CD4-positive, alpha-beta T cell treated with Interleukin-4 for 4 hours (primary cell): ENCODE measurements around the gene PAK5.

Source experiments
- DNase-seq: peaks from one replicate; pipeline ENCODE4 v3.0.0-alpha.2; 2020

PAK5 gene

DNA sequence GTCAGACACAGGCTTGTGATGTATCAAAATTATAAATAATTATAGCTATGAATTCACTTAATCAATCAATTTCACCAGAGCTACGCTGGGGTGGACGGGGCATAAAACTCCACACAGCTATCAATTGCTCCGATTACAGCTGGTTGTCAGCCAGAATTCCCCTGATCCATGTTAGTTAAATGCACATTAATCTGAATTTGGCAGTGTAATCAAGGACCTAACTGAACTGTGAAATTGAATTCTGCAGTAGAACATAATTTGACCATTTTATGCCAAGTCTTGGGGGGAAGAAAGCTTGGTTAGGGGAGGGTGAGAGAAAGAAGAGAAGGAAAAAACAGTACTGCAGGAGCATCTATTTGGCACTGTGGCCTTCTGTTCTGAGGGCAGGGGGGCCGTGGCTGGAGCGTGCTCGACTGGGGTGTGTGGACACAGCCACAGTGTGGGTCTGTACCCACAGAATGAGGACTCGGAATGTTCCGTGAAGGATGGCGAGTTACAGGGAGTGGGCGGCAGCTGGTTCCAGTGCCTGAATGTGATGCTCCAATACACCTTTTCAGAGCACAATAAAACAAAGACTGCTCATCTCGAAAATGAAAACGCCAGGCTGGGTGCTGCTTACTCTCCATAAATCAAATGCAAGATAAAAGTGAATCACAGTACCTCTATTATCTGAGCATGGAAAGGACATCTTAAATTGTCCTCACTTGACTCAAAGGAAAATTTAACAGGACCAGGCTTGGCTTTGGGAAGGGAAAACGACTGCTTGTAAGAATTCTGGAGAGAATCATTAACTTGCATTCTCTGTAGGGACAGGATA, 265.3 kb downstream of the PAK5 start:
- DNase-seq, result no peak

DNA sequence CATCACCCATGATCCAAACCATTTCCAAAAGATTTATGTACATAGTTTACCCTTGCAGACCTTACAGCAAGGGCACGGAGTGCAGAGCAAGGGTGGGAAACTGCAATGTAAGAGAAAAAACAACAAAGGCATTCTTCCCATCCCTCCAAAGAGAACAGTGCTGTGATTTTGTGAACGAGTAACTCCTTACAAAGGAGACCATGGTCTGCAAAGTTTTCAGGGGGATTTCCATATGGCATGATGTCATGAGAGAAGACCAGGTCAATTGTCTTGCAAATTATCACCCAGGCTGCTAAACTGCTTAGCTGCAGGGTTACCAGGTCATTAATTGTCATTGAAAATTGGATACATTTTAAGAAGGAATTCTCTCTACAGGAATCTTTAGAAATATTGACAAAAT, 266.2 kb downstream of the PAK5 start:
- no peak for DNase-seq

DNA sequence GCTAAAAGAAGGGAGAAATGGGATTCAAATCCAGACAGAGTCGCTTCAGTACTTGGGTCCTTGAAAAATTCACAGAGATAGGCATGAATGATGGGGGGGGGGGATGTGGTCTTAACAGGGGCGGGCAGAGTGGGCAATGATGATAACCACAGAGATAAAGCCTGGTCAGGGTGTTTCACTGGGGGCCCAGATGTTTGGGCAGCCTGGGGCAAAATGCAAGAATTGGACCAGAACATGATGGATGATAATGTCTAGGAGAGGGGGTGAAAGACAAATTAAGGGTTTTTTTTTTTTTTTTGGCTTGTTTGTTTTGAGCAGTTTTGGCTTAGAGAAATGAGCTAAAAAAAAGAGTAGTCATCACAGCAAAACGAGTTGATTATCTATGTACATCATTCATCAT, 267.1 kb downstream of the PAK5 start:
- DNase-seq, result no peak

DNA sequence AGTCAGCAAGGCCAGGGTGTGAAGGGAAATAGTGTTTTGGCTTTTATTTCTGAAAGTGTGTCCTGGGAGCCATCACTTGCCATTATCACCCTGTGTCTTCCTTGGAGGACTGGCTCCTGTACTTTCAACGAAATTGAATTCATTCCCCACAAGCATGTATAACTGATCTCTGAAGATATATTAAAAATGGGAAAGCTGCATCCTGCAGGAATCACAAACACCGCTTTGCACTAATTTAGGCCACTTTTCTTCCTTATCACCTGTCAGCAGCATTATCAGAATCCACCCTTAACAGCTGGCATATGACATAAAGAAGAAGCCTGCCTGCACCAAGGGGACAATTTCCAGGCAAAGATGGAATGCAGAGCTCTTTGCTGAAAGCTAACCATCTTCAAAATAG, 268.3 kb downstream of the PAK5 start:
- DNase-seq, result no peak

DNA sequence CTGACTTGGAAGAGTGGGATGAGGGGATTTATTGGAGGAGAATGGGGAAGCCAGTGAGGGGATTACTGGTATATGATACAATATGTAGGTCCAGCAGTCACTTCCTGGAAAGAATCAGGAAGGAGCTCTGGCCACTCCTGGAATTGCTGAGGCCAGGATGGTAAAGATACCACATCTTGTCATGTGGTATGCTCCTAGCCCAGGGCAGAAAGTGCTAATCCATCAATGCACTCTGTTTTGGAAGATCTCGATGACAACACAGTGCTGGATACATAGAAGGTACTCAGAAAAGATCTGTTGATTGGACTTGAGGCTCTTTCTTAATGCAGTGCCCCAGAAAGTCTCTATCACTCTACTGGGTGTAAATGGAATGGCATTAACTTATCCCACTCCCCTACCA, 271.9 kb downstream of the PAK5 start:
- no peak for DNase-seq

DNA sequence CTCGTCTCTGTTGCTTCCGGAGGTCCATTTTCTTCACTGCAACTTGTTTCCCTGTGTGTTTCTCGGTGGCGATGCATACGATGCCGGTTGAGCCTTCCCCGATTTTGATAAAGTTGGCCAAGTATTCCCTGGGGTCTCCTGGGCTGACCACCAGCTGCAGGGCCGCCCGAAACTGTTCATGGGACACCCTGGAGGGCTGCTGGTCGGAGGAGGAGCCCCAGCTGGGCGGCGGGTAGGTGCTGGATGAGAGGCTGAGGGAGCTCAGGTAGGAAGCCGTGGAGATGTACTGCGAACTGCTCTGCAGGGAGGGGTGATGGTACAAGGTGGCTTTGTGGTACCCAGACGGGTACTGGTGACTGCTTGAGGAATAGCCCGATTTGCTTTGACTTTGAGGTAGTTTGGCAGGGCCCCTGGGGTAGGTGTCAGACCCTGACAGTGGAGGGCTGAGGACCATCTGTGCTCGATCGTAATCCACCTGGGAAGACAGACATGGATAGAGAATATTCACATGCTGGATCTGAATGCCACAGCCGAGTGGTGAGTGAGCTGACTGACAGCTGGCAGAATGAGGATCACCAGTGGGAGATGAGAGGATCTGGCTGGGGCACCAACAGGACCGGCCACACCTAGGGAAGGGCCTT, 272.8 kb downstream of the PAK5 start:
- DNase-seq, result no peak

DNA sequence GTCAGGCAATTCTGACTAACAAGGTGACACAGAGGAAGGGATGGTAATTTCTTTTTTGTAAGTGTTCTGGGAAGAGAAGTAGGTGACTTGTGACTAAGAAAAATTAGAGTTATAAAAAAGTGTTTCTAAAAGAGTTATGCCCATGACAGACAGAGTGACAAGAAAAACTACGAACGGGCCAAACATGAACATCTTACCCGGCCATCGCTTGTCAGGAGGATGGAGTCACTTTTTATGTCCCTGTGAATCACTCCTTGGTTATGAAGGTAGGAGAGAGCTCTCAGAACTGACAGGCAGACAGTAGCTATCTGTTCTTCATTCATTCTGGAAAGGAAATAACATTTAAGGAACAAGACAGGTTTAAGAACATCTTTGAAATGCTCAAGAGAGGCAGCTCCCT, 281.5 kb downstream of the PAK5 start:
- DNase-seq, result no peak

DNA sequence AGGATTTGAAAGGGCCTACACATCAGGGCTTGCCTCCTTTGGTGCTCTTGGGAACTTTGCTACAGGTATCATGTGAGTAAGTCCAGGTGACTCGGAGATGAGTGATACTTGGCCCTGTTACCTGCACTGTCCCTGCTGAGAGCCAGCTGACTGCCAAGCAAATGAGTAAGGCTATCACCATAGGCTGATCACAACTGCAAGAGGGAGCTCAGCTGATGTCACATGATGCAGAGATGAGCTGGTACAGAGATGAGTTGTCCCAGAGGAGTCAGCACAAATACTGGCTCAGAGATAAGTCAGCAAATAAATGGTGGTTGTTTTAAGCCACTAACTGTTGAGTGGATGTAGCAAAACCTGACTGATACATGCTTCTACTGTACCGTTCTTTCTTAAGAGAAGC, 283.1 kb downstream of the PAK5 start:
- DNase-seq, result no peak

DNA sequence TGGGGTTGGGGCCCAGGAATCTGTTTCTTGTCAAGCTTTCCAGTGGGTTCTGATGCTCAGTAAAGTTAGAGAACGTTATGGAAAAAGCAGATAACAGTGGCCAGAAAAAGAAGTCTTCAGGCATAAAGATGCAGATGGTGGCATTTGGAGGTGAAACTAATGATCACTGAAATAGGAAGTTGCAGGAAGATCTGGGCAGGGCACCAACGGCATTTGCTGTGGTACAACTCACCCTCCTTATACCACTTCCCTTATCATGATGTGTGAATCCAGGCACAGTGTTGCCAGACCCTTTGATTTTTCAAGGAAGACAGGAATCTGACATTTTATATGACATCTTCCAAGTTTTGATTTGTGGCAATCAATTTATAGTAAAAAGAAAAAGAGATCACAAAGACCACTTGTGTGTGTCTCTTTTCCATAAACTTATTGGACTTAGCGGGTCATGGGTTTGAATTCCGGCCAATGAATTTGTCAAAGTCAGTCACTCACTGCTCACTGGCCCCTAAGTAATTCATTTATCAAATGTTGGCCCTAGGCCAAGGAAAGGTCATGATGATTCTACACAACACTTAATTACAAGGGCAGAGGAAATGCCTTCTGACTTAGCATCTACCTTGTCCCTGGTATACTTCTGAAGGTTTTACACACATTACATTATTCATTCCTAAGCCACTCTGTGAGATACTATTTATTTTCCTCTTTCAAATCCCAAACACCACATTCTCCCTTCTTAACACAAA, 286.9 kb downstream of the PAK5 start:
- no peak for DNase-seq

DNA sequence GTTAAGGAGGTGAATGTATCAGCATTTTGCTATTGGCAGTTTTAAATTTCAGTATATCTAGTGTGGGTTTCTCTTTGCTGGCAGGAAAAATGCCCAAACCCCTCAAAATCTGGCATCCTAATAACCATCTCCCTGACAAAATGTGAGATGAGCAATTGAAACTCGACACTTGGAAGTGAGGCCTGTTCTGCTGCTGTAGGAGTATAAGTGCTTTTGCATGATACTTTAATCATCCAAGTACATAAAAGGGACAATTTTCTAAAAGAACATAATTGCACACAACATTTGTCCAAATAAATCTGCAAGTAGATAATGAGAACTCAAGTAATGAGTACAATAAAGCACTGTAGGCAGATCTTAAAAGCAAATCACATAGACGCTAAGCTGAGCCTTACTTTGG, 288.0 kb downstream of the PAK5 start:
- no peak for DNase-seq

DNA sequence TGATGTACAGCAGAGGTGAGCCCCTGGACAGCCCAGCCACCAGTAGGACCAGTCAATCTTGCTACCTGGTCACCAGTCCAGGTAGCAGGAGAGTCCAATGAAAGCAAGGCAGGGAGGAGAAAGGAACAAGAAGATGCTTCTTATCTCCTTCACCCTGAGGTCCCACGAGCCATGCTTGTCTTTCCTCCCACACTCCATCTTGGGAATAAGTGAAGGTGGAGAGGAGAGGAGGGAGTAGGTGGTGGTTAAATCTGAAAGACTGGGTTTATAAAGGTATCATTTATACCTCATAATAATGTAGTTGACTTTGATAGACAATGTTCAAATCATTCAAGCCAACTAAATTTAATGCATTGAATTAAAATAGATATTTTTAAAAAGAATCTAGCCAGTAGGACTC, 288.6 kb downstream of the PAK5 start:
- DNase-seq, result no peak

DNA sequence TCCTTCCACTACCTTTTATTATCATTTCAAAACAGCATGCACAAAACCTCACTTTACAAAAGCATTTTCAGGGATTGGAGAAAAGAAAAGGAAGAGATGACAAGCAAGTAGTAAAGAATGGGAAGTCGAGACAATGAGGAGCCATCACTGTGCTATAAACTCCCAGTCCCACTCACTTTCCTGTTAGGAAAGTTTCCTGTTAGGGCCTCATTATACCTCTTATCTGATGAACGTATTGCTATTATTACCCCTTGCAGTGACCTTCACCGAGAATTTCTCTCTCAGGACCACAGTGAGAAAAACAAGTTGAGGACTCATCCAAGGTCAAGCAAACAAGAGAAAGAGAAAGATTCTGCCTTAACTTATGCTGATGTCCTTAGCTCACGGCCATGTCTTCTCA, 295.7 kb downstream of the PAK5 start:
- DNase-seq, result no peak

DNA sequence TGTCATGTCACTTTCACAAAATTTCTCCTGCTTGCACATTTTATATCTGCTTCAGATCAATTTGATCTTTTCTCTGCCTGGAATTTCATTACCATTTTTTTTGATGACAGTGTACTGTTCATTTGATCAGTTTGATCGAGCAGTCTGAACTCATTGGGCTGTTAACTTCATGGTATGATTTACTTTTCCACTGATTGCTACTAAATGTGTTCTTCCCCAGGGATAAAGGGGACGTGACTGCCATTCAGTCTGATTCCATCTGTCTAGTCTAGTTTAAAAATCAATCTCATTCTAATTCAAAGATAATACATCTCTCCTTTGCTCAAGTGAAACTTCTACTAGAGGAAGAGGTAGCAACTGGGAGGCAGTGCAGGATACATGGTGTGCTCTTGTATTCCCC, 303.4 kb downstream of the PAK5 start:
- DNase-seq, result no peak

DNA sequence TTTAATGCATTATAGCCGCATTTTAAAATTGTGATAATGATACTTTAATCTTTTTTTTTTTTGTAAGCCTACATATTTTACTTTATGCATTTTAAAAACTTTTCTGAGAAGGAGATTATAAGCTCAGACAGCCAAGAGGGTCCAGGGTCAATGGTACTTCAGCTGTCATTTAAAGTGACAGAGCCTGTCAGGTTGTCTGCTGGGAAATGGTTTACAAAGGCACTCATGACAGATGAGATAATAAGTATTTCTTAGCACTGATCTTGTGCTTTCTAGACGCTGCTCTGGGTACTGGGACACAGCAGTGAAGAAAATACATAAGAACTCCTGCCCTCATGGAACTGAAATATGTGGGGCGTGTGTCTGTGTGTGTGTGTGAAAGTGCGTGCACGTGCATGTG, 304.9 kb downstream of the PAK5 start:
- no peak for DNase-seq

DNA sequence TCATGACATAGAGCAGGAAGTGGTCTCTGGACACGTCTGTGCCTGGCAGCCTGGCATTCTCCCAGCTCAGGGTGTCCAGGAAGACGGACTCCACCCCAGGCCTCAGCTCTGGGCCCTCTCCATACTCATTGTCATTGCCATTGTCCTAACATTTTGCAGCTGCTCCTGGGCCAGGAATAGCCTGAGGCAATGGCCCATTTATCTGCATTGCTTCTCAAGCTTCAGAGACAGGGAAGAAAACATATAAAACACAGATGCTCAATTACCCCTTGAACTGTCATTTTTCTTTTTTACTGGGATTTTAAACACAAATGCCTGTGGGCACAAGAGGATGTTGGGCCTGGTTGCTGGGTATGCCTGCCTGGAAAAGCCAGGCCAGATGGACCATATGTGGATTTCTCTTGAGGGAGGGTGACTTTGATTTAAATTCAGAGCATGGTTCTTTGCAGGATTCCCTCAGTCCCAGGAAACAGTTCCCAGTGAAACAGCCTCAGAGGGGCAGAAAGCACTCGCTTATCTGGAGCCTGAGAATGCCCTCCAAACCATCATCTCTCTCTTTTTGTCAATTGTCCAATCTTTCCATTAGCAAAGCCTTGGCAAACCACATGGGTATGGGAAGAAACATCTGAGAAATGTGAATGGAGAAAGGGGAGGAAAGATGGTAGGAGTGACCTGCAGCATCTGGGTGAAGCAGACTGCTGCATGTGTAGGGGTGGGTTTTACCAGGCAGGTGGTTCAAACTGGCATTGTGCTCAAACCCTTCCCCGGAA, 306.6 kb downstream of the PAK5 start:
- no peak for DNase-seq

DNA sequence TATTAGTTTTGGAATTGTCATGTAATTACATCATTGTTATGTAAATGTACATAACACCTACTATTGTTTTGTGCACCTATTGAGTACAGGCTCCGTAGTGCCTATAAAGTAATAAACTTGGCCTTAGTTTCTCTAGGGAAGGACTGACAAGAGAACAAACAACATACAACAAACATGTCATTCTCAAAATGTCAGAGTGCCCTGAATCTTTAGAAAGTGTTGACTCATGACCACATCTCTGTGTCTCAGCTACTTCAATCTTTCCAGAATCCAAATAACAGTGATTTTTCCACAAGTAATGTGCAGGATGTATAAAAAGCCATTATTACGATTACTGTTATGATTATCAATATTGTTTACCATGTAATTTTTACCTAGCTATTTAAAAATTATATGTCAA, 307.3 kb downstream of the PAK5 start:
- no peak for DNase-seq

DNA sequence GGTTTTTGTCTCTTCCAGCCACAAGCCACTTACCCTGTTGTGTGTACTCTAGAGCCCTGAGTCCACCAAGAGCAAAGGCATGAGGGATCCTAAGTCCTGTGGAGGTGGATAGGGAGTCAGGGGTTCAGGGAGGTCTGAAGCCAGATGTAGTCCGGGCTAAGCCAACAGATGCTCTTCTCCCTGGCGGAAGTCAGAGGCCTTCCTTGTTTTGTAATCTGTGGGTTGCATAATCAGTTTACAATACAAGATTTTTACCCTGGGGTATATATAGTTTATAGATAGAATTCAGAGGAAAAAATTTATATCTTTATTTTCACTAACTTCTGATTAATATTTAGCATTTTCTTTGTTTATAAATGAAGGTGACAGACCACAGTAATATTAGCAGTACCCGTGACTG, 315.2 kb downstream of the PAK5 start:
- no peak for DNase-seq

DNA sequence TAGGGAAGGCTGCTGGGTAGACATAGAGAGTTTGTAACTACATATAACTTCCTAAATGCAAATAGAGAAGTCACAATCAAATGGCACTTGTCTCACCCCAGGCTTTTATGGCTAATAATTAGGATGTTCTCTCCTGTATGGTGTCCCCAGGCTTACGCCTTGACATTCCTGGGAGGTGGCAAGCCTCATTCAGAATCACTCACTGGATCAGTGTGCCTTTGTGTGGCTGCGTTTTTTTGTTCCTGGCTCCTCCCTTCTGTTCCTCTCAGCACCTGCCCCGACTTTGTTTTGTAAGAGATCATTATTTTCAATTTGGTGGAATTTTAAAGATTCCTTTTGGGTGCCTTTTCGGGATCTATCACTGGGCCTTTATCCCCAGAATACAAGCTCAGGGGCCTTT, 318.8 kb downstream of the PAK5 start:
- DNase-seq, result no peak

DNA sequence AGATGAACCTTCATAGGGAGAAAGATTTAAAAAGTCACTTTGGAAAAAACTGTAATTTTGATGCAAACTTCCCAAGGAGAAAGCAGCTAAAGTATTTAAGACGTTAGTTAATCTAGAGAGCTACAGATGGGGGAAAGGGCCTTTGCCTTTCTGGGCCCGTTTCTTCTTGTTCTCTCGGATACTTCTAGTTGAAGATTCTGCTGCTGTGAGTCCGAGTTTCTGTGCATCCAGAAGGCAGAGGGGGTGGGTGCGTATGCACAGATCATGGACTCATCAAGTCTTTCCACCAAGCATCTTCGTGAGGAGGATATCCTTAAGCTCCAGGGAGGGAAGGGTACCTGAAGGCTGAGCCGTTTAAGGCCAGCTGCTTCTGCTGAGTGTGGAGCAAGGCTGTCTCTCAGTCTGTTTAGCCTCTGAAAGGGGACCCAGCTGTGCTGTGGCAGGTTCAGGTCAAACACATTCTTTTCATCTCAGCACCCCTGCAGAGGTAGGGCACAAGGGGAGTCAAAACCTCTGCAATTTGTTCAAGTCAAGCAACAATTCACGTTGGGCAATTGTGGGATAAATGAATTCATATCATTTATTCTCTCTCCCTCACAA, 320.2 kb downstream of the PAK5 start:
- DNase-seq, result no peak

DNA sequence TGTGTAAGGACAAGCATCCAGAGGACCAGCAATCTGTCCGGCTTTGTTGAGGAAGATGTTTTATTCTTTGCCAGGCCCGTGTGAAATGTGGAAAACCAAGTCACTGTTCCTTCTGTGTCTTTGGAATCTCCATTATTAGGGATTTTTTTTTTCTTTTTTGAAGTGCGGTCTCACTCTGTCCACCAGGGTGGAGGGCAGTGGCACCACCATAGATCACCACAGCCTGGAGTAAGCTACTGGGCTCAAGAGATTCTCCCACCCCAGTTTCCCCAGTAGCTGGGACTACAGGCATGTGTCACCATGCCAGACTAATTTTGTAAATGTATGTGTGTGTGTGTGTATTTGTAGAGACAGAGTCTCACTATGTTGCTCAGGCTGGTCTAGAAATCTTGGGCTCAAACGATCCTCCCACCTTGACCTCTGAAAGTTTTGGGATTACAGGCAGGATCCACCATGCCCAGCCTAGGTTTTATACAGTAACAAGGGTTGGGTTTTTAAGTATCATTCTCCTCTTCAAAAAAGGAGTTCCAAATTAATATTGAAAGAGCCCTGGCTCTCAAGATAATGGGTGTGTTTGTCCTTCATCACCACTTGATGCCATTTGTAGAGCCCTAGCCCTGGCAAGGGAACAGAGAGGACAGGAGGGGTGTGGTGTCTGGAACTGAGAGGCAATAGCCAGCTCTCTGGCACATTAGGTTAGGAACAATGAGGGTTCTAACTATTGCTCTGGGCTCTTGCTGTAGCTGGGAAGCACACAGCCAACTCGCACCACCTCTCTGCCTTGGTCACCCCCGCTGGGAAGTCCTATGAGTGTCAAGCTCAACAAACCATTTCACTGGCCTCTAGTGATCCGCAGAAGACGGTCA, 321.3 kb downstream of the PAK5 start:
- DNase-seq, result no peak

DNA sequence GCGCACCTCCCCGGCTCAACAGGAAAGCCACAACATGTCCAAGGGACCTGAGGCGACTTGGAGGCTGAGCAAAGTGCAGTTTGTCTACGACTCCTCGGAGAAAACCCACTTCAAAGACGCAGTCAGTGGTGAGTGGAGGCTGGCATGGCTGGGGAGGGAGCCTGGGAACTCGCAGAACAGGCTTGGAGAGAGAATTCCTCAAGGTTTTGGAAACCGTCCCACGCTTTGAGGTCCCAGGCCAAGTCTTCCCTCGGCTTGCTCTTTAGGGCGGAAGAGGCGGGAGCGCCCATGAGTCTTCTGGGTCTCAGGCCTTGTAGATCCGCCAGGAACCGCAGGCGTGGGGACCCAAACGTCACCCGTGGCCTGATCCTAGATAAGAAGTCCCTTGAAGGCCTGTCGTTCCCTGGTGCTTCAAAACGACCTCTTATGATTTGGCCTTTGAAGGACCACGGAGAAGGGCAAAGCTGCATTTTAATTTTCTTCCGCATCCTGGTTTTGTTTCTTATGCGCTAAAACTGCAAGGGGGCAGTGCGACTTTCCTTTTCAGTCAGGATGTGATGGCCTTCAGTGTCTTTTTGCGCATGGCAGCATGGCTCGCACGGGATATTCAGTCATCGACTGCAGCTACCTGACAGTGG, 322.5 kb downstream of the PAK5 start:
- DNase-seq, result no peak
